Measurements from ENCODE around the gene CORO1C.

CORO1C gene

DNA sequence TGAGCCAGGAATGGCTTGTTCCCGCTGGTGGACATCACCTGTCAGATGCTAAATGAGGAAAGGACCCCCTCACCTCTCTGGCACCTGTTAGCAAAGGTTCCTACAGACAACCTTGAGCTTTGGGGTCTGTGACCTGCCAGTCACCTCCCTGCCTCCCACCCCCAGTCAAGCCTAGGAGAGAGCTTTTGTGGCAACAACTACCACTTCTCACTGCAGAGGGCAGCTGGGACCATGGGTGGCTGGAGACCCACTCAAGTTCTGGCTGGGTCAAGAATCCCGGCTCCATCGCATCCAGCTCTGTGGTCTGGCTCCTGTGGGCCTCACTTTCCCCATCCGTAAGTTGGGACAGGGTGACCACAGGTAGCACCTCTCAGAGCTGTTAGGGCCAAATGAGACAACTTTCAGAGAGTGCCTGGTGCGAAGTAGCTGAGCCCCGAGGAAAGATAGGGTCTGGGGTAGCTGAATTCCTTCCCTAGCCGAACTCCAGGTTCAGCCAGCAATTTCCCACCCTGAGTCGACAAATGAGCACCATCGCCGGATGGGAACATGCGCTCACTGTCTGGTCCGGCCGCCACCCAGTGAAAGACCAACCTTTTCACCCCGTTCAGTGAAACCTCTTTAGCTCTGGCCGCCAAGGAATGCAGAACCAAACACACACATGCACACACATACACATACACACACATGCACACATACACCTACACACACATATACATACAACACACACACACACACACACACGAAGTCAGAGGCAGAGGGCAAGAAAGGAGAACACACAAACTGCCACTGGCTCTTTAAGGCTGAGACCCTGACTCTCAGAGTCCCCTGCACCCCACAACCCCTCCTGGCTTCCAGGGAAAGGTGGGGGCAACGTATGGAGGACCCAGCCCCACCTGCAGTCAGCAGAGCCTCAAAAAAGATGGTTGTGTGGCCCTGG is 135.3 kb downstream of the CORO1C start:
- no peak for DNase-seq
